ENCODE measurements around the gene SLC15A3.

SLC15A3 gene

DNA sequence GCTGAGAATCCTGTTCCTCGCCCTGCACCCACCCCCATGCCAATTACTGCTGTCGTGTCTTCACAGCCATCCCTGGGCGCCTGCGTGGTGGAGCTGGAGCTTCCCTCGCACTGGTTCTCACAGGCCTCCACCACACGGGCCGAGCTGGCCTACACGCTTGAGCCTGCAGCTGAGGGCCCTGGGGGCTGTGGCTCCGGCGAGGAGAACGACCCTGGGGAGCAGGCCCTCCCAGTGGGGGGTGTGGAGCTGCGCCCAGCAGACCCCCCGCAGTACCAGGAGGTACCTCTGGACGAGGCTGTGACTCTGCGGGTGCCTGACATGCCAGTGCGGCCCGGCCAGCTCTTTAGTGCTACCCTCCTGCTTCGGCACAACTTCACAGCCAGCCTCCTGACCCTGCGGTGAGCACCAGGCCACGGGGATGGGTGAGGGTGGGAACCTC lies 23.4 kb downstream of the SLC15A3 start:
- DNase-seq (ENCODE audit: low read depth), result no peak

DNA sequence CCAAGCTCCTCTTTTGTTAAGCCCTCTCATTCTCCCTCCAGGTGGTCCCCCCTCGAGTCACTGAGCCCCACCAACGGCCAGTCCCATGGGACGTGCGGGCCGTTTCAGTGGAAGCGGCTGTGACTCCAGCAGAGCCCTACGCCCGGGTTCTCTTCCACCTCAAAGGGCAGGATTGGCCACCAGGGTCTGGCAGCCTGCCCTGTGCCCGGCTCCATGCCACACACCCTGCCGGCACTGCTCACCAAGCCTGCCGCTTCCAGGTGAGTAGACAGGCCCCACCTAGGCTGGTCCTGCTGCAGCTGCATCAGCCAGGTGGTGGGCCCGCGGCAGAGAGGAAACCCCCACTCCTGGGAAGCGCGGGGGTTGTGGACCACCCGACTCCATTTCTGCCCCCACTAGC lies 24.4 kb downstream of the SLC15A3 start:
- no peak for DNase-seq (ENCODE audit: low read depth)

DNA sequence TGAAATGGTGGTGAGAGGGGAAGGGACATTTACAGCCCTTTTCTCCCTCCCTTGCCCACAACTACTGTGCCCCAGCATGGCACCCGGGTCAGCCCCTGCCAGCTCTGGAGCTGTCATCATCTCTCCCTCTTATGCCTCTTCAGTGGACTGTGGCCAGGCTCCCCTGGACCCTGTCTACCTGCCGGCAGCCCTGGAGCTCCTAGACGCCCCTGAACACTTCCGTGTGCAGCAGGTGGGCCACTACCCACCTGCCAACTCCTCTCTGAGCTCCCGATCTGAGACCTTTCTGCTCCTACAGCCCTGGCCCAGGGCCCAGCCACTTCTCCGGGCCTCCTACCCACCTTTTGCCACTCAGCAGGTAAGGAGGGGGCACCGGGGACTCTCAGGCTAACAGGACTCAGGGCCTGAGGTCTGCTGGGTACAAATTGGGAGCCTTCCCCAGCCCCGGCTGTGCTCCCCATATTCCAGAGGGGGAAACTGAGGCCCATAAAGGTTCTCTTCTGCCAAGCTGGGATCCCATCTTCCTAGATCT lies 24.8 kb downstream of the SLC15A3 start:
- no peak for DNase-seq (ENCODE audit: low read depth)

DNA sequence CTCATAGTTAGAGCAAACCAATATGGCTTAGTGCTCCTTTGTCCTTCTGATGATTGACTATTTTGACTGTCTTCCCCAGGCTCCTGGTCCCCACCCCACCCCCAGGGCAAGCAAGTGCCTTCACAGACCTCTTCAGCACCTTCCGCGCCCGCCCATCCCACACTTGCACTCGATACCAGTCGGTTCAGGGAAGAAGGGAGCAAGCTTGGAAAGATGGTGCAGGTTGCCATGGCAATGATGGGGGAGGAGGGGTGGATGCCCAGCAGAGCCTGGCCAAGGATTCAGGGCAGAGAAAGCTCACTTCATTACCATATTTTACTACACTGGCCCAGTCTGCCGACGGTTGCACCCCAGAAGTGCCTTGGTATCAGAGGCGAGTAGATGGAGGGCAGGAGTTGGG lies 25.5 kb downstream of the SLC15A3 start:
- DNase-seq (ENCODE audit: low read depth), result no peak

DNA sequence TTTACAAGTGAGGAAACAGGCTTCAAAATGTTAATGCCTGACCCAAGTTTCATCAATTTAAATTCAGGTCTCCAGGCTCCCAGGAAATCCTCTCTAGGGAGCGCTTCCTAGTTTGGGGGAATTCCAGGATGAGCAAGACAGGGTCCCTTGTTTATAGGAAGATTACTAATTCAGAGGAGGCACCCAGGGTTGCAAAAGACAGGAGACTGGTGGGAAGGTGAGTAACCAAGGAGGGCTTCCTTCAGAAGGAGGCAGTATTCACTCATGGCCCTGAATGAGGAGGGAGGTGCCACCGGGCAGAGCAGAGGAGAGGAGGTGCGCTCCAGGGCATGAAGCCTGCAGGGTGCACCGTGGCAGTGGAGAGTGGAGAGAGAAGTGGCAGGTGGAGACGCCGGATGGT lies 26.1 kb downstream of the SLC15A3 start:
- DNase-seq (ENCODE audit: low read depth), result no peak

DNA sequence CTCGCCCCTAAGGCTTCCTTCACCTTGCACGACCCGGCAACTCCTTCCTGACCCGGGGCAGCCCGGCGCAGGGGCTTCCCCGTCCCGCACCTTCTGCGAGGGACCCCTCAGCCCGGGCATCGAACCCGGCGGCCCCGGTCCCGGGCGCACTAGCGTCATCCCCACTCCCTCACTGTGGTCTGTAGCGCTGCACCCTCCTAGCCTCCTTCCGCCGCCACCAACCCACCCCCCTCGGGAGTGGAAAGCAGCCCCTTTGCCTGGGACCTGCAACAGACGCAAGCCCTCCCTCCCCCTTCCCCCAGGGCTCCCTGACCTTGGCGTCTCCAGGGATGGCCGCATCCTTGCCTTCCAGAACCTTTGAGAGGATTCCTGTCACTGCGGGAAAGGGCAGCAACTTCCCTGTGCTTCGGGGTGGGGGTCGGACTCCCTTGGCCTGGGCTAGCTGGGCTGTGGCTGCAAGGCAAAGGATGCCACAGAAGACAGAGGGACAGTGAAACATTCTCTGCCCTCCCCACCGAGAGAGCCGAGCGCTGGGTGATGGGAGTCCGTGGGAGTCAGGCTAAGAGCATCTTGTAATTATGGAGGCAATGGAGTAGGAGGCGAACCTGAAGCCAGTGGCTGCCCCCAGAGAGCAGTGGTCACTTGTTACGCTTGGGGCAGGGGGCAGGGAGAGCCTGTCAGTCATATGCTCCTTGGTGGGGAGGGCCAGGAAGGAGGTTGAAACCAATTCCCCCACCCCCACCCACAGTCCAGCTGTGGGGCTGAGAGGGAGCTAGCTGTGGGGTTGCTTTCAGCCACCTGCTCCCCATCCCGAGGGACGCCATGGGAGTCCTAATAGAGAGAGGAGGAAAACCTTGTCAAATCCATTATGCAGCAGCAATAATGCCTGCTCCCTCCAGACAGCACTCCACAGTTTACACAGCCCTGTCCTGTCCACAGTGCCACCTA lies 26.8 kb downstream of the SLC15A3 start:
- DNase-seq (ENCODE audit: low read depth), result no peak

DNA sequence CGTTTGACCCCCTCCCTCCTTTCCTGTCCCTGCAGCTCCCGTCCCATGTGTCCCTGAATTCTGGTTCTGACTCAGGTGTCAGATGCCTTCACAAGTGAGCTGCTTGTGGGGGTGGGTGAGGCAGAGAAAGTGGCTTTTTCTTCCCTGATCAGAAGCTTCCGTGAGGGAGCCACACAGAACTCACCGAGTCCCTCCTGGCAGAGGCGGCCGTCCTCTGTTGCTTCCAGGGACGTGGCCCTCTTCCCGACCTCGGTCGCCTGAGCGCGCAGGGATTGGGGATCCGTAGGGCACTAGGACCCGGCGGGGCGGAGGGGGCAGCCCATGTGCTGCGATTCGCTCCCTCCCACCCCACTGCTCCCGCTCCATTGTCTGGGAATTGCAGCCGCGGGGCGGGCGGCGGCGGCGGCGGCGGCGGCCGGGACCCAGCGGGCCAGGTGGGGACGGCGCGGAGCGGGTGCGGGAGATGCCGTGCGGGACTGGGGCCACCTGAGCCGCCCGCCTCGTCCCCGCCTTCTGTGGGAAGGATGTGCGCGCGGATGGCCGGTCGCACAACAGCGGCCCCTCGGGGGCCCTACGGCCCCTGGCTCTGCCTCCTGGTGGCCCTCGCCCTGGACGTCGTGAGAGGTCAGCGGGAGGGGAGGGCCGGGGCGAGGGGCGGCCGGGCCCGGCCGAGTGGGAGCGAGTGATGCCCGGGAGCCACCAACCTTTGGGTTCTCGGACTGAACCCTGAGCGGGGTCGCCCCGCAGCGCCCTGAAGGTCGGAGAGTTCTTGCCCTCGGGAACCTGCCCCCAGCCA lies 27.7 kb downstream of the SLC15A3 start, which contains the start of gene TMEM132A:
TMEM132A (plus strand) TSS at position 351 of the 796 bp plus-strand sequence; CDS start at position 525, 174 bp downstream.
- no peak for DNase-seq (ENCODE audit: low read depth)

DNA sequence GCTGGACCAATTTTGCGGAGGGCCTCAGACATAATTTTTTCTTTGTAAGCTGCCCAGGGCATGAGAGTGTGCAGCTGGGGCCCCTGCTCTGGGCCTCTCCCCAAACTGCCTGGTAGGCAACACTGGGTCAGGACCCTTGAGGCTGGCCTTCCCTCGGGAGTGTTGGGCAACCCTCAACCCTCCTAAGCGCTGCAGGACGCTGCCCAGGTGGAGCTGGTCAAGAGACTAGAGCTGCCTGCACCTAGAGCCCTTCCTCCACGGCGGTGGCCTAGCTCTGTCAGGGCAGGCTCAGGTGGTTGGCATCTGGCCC lies 28.2 kb downstream of the SLC15A3 start:
- no peak for DNase-seq (ENCODE audit: low read depth)

DNA sequence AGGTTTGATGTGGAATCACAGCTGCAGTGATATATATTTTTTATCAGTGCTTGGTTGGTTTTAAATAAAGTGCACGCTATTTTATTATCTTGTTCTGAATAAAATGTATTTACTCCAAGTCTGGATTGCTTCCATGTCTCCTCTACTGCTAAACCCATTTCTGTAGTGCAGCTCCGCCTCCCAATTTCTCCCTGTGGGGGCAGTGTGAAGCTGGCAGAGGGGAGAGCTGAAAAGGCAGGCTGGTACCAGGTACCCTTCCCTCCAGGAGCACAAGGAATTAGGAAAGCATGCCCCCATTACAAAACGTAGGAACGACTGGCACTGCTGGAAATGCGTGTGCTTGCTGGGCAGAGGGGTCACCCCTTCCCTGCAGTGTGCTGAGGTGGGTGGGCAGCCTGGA lies 28.6 kb downstream of the SLC15A3 start:
- DNase-seq (ENCODE audit: low read depth), result no peak

DNA sequence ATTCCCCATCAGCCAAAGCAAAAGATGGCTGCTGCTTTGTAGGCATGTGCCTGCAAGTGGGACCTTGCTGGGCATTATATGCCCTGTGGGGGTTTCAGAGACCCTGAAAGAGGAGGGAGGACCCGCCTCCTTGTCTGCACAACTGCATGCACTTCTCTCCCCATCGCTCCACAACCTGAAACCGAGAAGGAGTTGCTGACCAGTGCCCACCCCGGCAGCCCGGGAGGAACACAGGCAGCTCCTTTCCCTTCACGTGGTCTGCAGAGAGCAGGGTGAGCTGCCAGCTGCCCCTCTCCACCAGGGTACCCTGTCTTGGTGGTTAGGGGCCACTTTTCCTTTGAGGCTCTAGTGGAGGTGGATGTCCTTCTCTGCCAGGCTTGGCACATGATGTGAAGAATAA lies 29.1 kb downstream of the SLC15A3 start:
- no peak for DNase-seq (ENCODE audit: low read depth)

DNA sequence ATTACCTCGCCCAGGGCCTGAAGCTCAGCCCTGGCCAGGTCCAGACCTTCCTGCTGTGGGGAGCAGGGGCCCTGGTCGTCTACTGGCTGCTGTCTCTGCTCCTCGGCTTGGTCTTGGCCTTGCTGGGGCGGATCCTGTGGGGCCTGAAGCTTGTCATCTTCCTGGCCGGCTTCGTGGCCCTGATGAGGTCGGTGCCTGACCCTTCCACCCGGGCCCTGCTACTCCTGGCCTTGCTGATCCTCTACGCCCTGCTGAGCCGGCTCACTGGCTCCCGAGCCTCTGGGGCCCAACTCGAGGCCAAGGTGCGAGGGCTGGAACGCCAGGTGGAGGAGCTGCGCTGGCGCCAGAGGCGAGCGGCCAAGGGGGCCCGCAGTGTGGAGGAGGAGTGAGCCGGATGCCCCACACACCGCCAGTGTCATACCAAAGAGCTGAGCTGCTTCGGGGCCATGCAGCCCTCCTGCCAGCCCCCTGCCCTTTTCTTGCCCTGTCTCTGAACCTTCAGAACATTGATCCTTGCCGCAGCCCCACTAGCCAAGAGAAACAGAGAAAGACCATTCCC lies 30.1 kb downstream of the SLC15A3 start:
- DNase-seq (ENCODE audit: low read depth), result no peak

DNA sequence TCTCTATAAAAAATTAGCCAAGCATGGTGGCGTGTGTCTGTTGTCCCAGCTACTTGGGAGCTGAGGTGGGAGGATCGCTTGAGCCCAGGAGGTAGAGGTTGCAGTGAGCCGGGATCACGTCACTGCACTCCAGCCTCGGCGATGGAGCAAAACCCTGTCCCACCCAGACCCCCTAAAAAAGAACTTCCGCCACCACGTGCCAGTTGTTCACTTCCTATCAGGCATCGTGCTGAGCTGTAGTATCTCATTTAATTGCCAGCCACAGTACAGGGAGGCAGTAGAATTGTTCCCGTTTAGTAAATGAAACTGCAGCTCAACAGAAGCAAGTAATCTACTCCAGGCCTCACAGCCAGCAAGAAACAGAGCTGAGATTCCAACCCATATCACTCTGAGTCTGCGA lies 30.7 kb downstream of the SLC15A3 start:
- DNase-seq (ENCODE audit: low read depth), result no peak

DNA sequence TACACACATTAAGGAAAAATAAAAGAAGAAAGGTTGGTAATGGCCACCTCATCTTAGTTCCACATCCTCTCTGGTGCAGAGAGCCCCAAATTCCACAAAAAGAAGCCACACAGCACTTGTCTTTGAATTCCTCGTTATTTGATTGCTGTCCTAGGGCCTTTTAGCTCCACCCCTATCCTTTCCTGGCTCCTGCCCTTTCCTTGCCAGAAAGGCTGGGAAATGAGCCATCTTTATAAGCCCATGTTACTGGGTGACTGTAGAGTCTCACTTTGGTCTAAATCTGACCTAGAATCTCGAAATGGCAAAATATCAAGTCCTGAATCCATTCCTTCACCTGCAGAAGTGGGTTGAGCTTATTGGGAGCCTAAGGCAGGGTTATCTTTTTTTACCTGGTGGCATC lies 32.0 kb downstream of the SLC15A3 start:
- no peak for DNase-seq (ENCODE audit: low read depth)

DNA sequence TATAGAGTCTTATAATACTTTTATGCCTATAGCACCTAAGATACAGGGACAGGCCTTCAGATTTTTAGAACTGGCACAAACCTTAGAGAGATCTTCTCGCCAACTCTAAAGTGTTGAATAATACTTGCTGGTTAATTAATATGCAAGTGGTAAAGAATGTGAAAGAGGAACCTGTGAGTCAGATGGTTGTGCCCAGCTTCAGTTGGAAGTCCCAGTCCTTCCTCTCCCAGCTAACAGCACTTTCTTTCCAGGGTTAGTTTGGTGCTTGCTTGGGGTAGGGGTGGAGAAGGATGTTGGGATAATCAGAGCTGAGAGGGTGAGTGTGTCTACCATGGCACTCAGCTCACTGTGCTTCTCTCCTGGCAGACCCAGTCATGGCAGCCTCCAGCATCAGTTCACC lies 32.7 kb downstream of the SLC15A3 start:
- no peak for DNase-seq (ENCODE audit: low read depth)

DNA sequence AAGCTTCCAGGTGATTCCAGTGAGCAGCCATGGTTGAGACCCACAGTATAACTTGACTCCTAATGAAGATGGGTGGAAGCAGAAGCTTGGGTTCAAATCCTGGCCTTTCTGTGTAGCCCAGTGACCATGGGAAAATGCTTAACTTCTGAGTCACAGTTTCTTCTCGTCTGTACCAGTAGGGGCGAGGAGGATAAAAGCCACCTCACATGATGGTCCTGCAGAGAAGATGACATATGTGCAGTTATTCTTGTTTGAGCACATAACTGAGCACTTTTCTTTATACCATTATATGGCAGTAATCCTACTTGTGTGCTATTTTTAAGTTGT lies 33.1 kb downstream of the SLC15A3 start:
- DNase-seq (ENCODE audit: low read depth), result no peak

DNA sequence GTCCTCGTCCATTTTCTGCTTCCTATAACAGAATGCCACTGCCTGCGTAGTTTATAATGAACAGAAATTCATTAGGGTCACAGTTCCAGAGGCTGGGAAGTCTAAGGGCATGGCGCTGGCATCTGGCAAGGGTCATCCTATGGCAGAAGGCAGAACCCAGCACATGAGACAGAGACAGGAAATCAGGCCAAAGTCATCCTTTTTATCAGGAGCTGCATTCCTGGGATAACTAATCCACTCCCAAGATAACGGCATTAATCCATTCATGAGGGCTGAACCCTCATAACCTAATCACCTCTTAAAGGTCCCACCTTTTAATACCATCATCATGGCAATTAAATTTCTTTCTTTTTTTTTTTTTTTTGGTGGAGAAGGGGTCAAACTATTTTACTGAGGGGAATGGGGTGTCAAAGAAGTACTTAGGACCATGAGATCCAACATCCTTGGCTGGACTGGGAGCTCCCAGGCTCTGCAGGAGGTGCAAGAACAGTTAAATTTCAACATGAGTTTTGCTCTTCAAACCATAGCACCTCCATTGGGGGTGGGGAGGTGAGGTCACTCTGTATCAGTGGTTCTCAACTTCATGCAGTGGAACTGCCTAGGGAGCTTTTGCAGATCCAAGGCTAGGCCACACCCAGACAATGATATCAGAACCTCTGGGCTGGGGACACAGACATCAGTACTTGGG lies 33.6 kb downstream of the SLC15A3 start:
- no peak for DNase-seq (ENCODE audit: low read depth)

DNA sequence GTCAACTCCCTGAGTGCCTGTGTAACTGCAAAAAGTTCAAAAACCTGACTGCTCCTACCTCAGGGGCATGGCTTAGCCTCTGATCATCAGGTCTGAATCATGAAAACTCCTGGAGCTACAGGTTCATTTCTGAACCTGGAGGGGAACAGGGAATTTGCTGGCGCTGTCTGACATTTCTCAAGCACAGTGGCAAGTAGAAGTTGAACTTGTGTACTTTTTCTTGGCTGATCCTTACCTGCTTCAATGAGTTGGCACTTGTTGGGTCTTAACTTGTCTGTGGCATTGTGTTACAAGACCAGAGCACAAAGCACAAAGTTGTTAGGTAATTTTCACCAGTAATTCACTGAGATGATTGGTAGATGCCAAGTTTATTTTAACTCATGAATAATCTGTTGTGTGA lies 34.7 kb downstream of the SLC15A3 start:
- no peak for DNase-seq (ENCODE audit: low read depth)

DNA sequence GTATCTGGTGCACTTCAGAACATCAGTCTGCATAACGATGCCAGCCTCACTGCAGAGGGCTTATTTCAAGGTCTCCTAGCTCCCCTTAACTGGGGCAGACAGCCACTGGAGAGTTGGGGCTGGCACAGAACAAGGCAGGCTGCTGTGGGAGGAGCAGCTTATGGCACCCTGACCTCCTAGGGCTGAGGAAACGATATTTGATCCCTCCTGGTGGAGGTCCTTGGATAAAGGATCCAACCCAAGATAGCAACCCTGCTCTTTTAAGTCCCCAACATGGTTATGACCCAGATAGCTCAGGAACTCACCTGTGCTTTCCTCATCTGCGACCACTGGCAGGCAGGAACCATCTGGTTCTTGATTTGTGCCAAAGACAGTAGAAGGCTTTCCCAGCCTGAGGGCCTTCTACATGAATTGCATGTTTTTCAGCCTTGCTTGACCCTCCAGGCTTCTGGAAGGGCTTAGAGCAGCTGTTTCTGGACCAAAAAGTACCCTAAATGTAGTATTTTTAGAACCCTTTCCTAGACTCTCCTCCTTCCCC lies 35.2 kb downstream of the SLC15A3 start:
- DNase-seq (ENCODE audit: low read depth), result no peak

DNA sequence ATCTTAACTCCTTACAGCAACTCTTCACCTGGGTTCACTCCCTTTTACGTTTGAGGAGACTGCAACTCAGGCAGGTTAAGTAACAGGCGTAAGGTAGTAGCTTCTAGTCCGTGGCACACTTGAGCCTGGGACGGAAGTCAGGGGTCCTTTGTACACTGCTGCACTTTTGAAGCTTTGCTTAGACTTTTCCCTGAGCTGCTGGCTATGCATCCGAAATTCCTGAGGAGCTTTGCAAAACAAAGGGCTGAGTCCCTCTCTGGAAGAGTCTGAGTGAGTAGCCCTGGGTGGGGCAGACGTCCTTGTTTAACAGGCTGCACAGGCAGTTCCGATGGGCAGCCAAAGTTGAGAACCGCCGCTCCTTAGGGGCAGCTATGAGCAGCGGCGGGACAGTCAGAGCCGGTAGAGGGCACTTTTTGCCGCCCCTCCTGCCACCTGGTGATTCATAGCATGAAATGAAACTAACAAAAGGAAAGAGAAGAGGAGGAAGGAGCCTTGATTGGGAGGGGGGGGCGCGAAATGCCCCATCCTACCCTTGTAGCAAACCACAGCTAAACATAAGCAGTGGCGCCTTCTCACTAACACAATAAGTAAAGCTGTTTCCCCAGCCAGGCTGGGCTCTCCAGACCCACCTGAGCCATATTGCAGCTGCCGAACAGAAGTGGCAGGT lies 36.6 kb downstream of the SLC15A3 start:
- DNase-seq (ENCODE audit: low read depth), result peak; percentile 70

DNA sequence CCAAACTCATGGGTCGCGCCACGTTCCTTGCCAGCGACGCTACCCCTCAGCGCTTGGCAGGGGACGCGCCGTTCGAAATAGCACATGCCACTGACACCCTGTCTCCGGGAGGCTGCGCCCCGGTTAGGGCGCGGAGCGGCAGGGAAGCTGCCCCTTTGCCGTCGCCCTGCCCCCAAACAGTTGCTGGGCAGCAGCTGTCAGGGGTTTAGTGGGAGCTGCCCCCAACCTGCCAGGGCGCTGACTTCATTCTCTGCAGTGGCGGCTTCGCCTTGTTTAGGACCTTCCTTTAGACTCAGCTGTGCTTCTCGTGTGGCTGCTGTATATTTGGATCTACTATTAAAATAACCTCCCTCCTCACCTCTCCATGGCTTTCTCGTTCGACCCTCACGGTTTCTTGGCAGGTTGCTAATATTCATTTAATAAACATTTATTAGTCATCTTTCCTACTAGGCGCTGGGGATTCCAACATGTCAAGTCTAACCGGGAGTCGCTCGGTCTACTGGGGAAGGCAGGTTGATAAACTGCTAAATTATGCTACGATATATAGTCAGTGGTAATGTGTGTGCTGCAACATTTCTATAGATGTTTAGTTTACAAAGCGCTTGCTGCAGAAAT lies 37.2 kb downstream of the SLC15A3 start:
- no peak for DNase-seq (ENCODE audit: low read depth)

Measured in activated gamma-delta T cell treated with anti-CD3 and anti-CD28 coated beads, Interleukin-2, amount 50 U/mL, for 16 hours (primary cell).